DMS53 treated with DMSO at 0.1 percent for 48 hours (cell line): ENCODE results near the gene SEC14L1.
A peak's percentile ranks its signal among the peaks of the same experiment; 100 is the strongest.
"Not testable (repeated sequence)": the region's sequence is repeated elsewhere in the genome, so short reads cannot be mapped to it uniquely, and the experiment has no call there.

Experiments
- DNase-seq: peaks from one replicate; lab custom pipeline; 2025; ENCODE audit not compliant: unreplicated experiment; lab: John Stamatoyannopoulos, UW

Gene SEC14L1

DNA sequence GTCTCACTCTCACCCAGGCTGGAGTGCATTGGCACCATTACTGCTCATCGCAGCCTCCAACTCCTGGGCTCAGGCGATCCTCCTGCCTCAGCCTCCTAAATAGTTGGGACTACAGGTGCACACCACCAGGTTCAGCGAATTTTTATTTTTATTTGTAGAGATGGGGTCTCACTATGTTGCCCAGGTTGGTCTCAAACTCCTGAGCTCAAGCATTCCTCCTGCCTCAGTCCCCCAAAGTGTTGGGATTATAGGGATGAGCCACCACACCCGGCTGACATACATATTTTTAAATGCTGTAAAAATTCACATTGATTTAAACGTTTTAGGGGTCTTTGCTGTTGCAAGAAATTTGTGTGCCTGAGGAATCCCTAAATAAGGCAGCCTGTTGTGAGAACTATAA lies 24.8 kb upstream of the SEC14L1 start:
- no peak for DNase-seq

DNA sequence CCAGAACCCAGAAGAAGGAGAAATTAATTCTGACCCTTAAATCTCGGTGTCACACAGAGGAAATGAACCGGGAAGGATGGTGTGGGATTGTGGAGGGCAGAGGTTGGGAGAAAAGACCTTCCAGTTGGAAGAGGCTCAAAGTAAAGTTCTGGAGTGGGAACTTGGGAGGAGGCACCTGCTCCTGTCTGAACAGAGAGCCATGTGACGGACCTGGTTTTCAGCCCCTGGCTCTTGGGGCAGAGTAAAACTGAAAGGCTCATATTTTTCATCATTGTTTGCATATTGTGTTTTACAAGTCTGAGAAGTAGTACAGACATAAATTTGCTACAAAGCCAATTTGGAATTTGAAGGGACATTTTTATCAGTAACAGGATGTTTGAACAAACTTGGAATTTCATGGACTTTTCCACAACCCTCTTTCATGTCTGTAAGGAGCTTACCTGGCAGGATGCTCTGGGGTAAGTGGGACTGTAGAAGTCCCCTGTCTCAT lies 24.4 kb upstream of the SEC14L1 start:
- DNase-seq = no peak

DNA sequence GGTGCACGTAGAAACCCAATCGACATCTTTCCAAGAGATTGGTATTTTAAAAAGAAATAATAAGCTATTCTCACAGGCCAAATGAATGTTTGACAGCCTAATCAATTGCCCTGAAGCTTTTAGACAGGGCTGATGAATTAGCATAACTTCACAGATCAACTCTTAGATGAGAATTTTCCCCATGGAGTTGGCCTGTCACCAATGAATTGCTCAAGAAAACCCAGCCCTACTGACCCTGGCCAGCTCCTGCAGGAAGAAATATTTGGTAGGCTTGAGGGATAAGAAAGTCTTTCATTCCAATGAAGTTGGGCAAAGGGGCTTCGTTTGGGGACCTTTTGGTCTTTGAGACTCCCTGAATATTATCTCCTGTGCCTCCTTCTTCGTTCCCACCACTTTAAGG lies 23.4 kb upstream of the SEC14L1 start:
- no peak for DNase-seq

DNA sequence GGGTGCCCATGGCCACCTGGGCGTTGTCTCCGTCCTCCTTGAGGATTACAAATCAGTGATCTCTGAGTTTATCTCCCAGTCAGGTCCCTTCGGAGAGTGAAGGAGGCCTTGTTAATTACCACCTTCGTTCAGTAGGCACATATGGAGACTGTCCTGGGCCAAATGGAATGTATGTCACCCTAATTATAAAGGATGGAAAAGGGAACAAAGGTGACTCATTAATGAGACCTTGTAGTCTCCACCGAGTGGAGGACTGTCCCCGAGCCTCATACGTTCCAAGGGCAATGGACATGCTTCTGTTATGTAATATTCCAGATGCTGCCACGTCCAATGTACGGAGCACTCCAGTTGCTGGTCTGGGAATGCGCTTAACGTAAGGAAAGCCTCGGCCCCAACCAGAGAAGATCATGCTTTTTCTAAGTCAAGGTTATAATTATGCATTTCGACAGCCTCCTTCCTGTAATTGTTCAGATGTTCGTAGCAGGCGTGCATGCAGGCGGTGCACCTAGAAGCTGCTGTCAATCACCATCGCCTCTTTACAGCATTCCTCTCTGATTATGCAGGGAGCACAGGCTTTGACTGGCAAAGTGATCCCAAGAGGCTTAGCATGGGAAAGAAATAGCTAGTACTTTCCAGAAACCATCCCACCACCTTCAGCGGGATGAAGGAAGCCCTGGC lies 22.4 kb upstream of the SEC14L1 start:
- DNase-seq = no peak

DNA sequence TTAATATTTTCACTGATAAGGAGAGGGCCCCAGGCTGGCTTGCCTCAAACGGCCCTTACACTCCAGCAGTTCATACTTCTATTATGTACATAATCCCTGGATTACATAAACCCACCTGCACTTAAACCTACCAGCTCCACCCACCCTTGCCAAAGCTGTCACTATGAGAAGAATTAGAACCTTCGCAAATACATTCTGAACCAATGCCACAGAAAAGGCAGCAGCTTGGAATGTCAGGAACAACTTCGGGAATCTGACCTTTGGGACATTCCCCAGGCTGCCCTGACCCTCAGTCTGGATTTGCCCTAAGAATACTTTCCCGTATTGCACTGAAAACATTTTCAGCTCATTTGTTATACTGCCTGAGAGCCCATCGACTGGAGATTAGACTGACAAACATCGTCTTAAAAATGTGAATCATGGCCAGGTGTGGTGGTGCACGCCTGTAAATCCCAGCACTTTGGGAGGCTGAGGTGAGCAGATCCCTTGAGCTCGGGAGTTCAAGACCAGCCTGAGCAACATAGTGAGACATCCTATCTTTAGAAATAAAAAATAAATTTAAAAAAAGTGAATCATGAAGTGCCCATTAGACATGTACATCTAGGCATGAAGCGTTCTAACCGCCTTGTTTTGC lies 21.0 kb upstream of the SEC14L1 start:
- no peak for DNase-seq

DNA sequence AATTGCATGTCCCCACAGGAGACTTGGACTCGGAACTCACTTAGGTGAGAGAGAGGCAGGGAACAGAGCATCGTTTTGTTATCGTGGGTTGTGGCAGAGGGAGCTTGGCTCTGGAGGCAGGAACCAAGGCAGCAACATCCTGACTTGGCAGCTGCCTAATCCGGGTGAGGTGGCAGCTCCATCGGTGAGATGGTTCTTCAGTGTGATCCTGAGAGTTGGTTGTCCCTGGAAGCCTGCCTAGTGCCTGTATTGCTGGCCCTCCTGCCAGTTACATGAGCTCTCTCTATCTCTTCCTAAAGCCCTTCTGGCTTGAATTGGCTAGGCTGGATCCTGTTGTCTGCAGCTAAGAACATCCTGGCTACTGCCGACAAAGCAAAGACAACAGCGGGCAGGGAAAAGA lies 19.9 kb upstream of the SEC14L1 start:
- no peak for DNase-seq

DNA sequence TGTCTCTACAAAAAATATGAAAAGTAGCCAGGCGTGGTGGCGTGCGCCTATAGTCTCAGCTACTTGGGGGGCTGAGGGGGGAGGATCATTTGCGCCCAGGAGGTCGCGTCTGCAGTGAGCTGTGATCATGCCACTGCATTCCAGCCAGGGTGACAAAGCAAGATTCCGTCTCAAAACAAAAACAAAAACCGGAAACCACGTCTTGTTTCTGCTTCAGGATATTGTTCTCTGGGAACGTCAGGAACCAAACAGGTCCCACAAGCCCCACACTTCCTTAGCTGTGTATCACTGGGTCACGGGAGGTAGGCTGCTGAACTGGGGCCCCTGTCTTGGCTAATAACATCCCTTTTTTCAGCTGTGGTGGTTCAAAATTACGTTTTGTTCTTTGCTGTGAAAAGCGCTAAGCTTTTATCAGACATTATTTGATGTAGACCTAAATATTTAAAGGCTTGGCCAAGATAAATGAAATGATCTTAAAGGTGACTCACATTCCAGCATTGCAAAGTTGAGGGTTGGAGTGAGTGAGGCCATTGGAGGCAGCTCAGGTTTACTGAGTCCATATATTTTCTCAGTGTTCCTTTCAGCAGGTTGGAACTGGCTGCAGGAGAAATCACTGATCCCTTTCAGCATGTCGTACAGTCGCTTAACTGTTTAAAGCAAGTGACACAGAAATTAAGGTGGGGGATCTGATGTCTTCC lies 16.4 kb upstream of the SEC14L1 start:
- DNase-seq = no peak

DNA sequence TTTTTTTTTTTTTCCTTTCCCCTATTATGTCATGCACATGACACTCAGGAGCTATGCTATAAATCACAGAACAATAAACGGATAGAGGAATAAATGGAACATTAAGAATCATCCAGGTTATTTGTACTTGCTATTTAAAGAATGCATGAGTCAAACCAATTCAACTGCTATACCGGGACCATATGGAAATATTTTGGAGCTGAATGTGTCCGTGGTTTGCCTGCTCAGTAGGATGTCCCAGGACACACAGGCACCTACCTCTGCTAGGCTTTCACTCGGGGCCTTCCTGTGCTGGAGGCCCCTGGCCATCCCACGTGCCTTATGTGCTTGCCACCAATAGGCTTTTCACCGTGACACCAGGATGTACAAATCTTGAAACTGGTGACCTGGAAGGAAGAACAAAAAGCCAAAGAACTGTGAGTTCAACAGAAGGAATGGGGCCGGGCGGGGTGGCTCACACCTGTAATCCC lies 15.3 kb upstream of the SEC14L1 start:
- DNase-seq = no peak

DNA sequence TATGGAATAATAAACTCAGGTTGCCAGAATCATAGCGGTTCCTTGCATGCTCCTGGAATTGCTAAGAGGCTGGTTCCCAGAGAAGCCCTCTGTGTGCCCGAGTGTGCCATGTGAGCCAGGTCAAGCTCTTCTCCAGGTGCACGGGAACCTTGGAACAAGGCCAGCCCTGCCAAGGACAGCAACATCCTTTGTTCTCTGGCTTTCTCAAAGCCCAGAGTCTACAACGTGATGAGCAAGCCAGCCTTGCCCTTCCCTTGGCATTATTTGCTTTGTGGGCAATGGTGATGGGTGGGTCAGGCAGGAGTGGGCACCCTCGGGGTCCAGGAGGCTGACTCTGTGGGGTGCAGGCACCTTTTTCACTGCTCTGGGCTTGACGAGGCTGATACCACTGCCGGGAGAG lies 14.2 kb upstream of the SEC14L1 start:
- peak; percentile 72 for DNase-seq

DNA sequence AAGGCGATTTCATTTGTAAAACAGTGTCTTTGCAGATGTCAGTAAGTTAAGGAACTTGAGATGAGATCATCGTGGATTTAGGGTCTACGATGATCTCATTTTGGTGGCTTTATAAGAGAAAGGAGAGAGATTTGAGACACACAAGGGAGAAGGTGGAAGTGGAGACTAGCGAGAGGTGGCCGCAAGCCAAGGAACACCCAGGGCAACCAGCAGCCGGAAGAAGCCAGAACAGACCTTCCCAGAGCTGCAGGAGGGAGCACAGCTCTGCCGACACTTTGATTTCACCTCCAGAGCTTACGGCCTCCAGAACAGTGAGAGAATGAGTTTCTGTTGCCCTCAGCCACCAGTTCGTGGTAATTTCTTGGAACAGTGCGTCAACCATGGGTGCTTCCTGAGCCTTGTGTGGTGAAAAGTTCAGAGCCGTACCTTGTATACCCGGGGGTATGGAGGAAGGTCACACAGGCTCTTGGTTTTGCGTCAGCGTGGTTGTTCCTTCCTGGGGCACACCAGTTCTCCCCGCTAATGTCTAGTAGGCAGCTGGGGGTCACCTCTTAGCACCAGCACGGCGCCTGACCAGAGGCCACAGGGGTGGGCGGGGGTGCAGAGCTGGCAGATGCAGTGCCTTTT lies 12.9 kb upstream of the SEC14L1 start:
- no peak for DNase-seq

DNA sequence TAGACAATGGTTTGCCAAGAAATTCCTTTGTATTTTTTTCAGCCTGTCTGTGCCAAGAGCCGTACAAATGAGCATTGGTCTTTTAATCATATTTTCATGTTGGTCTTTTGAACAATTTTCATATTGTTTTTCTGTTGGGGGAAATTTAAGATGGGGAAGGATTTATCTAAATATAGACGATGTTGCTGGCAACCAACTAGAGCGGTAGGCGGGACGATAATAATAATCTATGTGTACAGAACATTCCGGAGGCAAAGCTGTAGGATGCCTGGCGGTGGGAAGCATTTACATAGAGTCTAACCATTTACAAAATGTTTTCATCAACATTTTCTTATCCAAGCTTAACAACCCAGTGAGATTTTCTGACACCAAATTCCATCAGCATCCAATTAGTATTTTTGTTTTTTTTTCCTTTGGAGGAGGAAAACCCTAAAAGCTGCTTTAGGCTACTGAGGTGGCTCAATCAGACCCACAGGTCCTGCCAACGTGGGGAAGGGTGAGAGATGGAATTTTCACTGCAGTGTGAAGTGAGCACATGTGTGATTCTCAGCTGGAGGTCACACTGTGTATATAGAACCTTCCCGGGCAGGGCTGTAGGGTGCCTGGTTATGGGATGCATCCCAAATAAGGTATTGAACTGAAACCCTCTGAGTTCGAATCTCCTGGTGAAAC lies 11.7 kb upstream of the SEC14L1 start:
- DNase-seq = no peak

DNA sequence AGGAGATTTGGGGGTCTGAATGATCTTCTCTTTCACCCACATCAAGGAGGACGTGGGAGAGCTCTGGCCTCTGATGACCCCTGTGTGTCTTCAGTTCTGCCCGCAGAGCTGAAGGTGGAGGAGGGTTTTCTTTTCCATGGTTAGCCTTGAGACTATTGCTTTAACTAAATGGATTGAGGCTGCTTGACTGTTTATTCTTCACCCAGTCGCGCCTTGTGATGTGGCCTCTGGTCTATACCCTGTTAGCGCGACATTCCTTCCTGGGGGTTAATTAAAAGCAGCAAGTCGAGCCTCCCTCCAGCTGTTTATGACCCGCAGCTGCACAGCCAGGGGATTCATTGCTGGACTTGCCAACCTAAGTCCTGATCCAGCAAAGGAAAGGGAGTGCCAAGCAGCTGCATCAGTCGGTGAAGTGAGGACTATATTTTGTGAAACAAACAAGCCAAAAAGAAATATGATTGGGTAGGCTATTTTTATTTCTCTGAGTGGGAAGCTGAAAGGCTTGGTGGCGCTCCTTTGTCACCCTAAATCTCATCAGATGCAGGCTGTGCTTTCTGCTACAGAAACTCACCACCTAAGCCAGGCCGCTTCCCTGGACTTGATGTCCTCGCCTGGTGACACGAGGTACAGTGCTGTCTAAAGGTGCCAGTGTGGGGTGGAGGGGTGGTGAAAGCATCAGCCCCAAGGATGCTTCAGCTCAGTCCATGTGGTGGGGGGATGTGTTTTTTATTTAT lies 11.0 kb upstream of the SEC14L1 start:
- DNase-seq = no peak

DNA sequence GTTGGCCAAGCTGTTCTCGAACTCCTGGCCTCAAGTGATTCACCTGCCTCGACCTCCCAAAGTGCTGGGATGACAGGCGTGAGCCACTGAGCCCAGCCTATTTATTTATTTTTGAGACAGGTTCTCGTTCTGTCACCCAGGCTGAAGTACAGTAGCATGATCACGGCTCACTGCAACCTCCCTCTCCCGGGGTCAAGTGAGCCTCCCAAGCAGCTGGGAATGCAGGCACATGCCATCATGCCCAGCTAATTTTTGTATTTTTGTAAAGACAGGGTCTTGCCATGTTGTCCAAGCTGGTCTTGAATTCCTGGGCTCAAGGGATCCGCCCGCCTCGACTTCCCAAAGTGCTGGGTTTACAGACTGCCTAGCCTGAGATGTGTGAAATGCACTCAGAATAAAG lies 10.2 kb upstream of the SEC14L1 start:
- no peak for DNase-seq

DNA sequence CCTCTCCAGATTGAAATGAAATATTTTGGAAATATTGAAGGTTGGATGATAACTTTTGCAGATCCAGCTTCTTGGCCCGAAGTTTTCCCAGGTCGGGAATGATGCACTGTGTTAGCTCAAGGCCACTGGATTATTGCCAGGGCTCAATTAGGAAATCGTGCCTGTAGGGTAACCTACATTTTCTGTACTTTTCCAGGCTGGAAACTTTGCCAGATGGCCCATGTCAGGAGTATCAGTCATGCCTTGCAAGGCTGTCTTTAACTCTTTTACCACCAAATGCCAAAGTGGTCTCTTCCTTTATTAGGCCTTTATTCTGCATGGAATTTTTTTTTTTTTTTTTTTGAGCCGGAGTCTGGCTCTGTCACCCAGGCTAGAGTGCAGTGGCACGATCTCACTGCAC lies 8.9 kb upstream of the SEC14L1 start:
- DNase-seq = no peak

DNA sequence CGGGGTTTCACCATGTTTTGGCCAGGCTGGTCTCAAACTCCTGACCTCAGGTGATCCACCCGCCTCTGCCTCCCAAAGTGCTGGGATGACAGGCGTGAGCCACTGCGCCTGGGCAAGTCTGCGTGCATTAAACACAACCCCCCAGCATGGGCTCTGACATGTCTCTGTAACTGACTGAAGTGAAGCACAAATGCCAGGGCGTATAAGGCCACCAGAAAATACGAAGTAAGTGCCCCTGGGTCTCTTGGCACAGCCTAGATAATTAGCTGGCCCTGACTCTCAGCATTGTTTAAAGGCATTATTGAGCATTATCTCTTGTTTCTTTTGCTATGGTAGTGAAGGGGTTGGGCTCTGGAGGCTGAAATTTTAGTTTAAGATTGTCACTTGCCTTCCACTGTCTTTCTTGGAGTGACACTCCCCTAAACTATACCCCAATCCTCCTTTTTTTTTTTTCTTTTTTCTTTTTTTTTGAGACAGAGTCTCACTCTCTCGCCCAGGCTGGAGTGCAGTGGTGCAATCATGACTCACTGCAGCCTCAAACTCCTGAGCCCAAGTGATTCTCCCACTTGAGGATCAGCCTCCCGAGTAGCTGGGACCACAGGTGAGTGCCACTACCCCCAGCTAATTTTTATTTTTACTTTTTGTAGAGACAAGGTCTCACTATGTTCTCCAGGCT lies 8.2 kb upstream of the SEC14L1 start:
- no peak for DNase-seq

DNA sequence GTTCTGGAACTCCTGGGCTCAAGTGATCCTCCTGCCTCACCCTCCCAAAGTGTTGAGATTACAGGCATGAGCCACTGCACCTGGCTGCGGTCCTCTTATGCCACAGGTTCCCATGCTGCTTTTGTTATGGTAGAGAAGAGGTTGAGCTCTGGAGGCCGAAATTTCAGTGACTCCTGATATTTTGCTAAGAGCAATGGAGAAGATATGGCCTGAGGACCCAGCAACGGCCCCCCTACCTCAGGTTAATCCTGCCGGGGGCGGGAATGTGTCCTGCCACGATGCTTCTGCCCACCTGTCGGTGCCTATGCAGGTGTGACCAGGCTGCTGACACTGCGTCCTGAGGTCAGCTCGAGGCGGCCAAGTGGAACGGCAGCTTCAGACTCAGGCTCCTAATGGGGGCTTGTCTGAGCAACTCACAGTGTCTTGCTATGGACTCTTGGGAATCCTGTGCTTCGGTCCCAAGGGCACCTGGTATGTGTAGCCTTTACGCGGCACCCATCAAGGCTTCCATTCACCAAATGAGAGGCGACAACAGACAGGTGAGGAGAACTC lies 7.6 kb upstream of the SEC14L1 start:
- no peak for DNase-seq

DNA sequence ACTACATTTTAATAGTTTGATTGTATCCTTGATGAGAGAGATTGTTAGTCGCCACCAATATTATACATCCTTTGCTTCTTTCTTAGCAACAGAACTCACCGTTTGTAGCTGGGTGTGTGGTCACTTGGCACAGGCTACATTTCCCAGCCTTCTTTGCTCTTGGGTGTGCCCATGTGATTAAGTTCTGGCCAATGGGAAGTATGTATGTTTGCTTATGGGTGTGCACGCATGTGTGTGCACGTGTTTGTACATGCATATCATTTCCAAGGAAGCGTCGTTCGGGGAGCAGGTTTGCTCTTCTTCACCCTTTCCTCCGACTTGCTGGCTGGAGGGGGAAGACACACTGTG lies 4.4 kb upstream of the SEC14L1 start:
- DNase-seq = no peak

DNA sequence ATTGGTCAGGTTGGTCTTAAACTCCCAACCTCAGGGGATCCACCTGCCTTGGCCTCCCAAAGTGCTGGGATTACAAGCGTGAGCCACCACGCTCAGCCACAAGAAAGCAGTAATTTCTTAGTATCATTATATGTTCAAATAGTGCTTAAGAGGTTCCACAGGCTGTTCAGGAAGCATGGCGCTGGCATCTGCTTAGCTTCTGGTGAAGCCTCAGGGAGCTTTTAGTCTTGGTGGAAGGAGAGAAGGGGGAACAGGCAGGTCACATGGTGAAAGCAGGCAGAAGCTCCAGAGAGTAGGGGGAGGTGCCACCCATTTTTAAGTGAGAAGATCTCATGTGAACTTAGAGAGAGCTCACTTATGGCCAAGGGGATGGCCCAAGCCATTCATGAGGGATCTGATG lies 3.7 kb upstream of the SEC14L1 start:
- DNase-seq = no peak

DNA sequence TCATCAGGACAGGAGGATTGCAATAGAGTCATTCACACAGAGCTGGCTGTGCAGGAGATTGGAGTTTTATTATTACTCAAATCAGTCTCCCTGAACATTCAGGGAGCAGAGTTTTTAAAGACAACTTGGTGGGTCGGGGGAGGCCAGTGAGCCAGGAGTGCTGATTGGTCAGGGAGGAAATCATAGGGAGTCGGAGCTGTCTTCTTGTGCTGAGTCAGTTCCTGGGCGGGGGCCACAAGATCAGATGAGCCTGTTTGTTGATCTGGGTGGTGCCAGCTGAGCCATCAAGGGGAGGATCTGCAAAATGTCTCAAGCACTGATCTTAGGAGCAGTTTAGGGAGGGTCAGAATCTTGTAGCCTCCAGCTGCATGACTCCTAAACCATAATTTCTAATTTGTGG lies 2.9 kb upstream of the SEC14L1 start:
- not testable (repeated sequence) for DNase-seq
